GM18858 (cell line): ENCODE measurements around the gene GALNT13.
A peak's percentile ranks its signal among the peaks of the same experiment; 100 is the strongest.

Experiments
- ATAC-seq: cut with Tn5 transposase; IDR thresholded peaks from one replicate; pipeline ENCODE4 v1.9.1; 2021; ENCODE audit not compliant: unreplicated experiment

GALNT13 gene

DNA sequence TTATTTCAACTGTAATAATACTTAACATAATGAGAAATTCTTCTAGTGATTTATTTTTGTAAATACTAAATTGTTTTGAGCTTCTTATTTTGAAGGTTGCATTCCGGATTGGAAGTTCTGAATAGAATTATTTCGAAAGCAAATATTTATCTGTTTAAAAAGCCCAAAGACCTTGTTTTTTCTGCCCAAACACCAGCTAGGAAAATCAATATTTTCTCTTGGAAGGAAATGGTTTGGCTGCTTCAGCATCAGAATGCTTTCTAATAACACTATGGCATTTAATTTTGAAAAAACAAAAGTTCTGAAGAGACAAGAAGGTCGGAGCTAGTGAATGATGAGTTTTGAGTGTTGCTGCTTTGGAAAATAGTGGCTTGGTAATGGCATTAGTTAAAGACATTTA is 522.9 kb downstream of the GALNT13 start:
- ATAC-seq, result no peak

DNA sequence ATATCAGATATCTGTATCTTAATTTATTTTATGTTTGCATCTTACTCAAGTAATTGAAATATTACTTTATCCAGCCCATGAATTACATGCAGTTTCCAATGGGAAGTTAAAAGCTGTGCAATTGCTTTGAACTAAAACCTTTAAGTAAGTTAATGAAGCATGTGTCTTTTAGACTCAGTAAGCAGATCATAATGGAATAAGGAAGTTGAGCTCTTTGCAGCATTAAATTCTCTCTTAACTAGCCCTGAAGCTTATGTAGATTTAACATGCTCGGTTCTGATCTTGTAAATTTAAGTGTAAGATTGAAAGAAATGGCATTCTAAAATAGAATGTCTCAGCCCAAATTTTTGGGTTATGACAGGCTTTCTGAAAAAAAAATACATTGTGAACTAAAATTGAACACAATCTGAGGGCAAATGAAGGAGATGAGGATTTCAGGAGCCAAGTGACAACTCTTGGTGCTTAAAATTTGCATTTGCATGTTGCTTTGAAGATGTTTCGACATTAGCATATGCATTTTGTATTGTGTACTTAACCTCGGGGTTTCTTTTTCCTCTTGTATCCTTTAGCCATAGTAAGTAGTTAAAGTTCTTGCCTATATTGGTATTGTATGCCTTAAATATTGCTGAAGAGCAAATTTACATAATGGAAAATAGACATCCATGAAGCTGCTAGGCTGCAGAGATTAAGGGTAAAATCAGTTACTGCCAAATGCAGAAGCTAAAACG is 529.0 kb downstream of the GALNT13 start:
- no peak for ATAC-seq

- ATAC-seq, result peak; percentile 69
Measured at GRCh38 chr2:154402213-154402612, 530.5 kb downstream of the GALNT13 start.

- ATAC-seq, result no peak
Measured at GRCh38 chr2:154403242-154403790, 531.6 kb downstream of the GALNT13 start.

DNA sequence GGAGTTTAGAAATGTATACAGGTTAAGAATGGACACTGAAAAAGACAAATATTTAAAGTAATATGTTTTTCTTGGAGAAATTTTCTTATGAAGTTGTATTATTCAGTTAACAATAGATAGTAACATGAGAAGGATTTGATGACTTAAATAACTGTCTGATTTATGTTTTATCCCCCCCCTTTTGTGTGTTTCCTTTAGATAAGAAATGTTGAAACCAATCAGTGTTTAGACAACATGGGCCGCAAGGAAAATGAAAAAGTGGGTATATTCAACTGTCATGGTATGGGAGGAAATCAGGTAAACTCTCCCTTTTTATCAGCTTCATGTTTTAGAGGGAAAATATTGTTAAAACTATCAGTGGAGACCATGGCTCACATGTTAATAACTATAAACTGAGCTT is 537.1 kb downstream of the GALNT13 start:
- ATAC-seq, result no peak

- no peak for ATAC-seq
Measured at GRCh38 chr2:154422251-154422650, 550.5 kb downstream of the GALNT13 start.

DNA sequence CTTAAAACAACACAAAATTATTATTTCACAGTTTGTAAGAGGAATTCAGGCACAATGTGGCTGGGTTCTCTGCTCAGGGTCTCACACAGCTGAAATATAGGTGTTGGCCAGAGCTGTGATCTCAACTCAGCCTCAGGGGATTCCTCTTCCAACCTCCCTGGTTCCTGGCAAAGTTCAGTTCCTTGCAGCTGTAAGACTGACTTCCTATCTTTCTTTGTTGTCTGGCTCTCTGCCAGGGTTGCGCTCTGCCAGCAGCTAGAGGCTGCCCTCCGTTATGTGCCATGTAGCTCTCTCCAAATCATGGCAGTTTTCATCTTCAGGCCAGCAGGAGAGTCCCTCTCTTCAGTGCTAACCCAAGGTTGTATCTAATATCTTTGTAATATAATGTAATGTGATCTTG is 554.3 kb downstream of the GALNT13 start:
- ATAC-seq, result no peak

DNA sequence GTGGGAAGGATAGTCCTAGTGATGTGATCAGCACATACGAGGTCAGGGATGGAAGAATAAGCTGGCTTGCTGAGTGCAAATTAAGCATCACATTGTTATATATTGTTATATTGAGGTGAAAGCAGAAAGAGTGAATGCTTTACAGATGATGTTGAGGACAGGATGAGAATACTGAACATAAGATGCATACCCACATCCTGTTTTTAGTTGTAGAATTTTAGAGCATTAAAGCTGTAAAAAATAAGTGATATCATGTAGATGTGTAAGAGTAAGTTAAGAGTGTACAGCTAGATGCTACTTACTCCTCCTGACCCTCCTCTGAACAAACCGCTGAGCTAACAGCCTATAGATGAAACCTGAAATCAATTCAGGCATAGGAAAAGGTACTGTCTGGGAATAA is 555.7 kb downstream of the GALNT13 start:
- no peak for ATAC-seq

DNA sequence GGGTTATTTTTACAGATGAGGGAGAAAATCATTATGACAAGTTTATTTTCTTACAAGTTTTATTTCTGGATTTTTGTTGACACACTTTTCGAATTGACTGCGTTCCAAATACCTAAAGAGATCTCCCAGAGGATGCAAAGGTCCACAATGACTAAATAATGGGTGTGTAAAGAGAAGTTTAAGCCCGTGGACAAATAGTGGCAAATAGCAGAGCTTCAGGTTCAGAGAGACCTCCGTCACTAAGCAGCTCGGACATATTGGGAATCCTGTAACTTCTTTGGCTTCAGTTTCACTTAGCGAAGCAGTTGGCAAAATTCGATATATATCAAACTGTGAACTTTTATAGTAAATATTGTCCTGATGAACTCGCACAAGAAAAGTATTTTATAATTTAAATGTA is 556.3 kb downstream of the GALNT13 start:
- ATAC-seq, result no peak

DNA sequence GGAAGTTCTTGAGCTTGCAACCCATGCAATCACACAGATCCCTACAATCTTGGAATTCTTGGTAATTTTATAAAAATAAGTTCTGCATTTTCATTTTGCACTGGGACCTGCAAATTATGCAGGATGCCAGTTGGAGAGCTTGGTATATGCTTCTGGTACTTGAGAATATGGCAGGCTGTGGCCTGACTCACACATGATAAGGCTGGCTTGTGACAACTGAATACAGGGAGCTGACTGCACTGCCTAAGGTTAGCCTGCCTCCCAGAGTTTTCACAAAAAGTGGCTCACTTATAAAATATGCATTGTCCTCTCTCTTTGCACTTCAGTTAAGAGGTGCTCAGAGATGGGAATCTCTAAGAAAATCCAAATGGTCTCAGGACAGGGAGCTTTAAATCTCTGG is 561.3 kb downstream of the GALNT13 start:
- ATAC-seq, result no peak

GRCh38 chr2:154437104-154437503 is 565.4 kb downstream of the GALNT13 start:
- no peak for ATAC-seq

DNA sequence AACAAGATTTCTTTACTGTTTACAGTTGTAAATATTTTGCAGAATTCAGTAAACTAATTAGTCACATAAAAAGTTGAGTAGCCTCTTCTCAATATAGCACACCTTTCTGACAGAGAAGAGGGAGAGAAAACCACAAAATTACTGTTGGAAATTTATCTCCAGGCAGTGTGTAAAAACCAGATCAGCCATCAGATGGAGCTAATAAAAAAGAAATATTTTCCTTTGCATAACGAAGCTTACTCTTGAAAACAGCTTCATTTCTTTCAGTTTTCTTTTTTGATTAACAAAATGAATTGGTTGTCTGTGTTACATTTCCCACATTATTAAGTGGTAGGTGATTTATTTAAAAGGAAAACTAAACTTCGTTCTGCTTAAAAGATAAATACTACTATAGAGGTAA is 567.4 kb downstream of the GALNT13 start:
- ATAC-seq, result no peak

DNA sequence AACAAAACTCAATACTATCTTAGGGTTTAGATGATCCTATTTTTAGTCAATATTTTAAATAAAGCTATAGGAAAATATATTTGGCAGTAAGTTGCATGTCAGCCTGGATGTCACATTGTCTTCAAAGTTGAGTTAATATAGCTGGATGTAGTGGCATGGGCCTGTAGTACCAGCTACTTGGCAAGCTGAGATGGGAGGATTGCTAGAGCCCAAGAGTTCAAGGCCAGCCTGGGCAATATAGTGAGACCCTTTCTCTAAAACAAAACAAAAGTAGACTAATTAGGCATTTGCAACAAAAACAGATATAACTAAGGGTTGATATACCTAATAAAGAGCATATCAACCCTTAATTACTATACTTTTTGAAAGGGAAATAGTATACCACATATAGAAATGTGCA is 572.2 kb downstream of the GALNT13 start:
- ATAC-seq, result no peak

DNA sequence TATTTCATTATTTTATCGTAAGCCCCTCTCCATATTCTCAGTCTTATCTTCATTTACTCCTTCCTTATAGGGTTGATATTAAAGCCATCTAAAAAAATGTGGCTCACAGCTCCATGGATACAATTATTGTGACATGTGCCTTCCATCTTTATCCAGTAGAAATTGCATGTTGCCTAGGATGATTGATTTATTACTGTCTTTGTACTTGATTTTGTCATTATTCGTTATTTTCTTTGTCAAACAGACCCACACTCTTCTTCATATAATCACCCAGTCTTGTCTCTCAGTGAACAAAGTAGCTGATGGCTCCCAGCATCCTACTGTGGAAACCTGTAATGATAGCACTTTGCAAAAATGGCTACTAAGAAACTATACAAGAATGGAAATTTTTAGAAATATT is 574.6 kb downstream of the GALNT13 start:
- ATAC-seq, result no peak

GRCh38 chr2:154447727-154448418 is 576.2 kb downstream of the GALNT13 start:
- ATAC-seq, result no peak

- ATAC-seq, result no peak
Measured at GRCh38 chr2:154449951-154450658, 578.4 kb downstream of the GALNT13 start.

DNA sequence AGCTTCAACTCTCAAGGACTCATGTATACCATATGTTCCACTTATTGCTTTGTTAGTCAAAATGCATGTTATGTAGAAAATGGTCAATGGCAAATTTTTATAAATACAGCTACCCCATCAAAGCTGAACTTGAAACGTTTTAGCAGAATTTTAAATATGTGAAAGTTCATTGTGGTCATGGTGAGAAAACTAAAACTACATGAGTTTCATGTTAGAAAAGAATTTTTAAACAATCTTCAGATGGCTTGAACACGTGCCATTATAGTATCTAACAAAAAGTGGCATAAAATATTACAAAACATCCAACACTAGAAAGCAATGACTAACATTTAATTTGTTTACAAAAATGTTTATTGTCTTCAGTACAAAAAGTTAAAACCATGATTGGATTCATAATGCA is 580.7 kb downstream of the GALNT13 start:
- peak; percentile 8 for ATAC-seq

- ATAC-seq, result peak; percentile 71
Measured at GRCh38 chr2:154452906-154453493, 581.3 kb downstream of the GALNT13 start.

- ATAC-seq, result no peak
Measured at GRCh38 chr2:154455166-154455565, 583.4 kb downstream of the GALNT13 start.

DNA sequence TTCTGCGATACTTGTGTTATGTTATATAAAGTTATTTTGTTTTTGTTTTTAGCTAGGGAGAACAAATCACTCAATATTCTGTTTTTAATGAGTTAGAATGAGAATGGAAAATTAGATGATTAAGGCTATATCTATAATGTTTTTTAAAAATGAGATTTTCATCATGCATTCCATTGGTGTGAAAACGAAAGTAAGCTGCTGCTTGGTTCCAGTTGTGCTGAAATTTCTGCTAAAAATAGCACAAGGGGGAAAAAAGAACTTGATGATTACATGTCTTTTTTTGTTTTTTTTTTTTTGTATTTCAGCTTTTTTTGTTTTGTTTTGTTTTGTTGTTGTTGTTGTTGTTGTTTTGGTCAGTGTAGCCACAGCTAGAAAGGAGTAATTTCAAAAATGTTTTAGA is 584.1 kb downstream of the GALNT13 start:
- no peak for ATAC-seq

DNA sequence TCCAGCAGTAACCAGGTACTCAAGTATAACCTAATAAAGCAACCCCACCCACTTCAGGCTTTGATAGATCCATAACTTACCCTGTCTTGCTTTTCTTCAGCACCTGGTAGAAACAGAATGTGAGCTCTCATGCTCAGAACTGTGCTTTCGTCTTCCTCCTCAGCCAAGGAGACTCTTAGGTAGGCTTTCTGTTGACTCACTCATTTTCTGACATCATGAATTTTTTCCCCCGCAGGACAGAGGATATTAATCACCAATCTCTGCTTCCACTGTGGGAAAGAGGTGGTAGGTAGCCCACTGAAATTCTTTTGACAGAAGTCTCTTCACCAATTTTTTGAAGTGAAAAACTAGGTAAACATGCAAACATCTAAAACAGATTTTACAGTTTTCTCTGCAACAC is 585.6 kb downstream of the GALNT13 start:
- ATAC-seq, result no peak
